ENCODE data around the gene ASB18. TPM values are rescaled to one million over a fixed set of nuclear protein-coding genes. Genes with fewer than 3 reads are reported as not detected.

ASB18 gene
- total and polyA plus RNA-seq, 2 of the 13 experiments (the other 11 are each of a cell fraction or from before 2014, with no cell fraction given): not detected

- TF ChIP-seq LBX2 (CRISPR knock-in tag; IDR thresholded peaks at IDR 0.05; ENCODE audit: borderline replicate concordance) (no peak), THAP11 (CRISPR knock-in tag; IDR thresholded peaks at IDR 0.05) (0 out of 2 replicates have a peak, but pooled peaks have one; percentile 9), TMF1 (CRISPR knock-in tag; IDR thresholded peaks at IDR 0.05; ENCODE audit: low read depth) (no peak), HES4 (CRISPR knock-in tag; IDR thresholded peaks at IDR 0.05; ENCODE audit: borderline replicate concordance) (no peak), DNMT3B (CRISPR knock-in tag; conservative IDR thresholded peaks at IDR 0.05) (no peak), CTCF (CRISPR knock-in tag; IDR thresholded peaks at IDR 0.05) (peak; percentile 79), REPIN1 (CRISPR knock-in tag; IDR thresholded peaks at IDR 0.05; ENCODE audit: borderline replicate concordance, low read depth) (no peak), HDAC2 (CRISPR knock-in tag; IDR thresholded peaks at IDR 0.05) (no peak), RARA (CRISPR knock-in tag; IDR thresholded peaks at IDR 0.05) (no peak), HNRNPH1 (optimal IDR thresholded peaks at IDR 0.05; ENCODE audit: low read depth, low read length) (no peak), ZKSCAN5 (CRISPR knock-in tag; IDR thresholded peaks at IDR 0.05) (no peak), ZSCAN30 (CRISPR knock-in tag; IDR thresholded peaks at IDR 0.05) (no peak), RAD21 (CRISPR knock-in tag; IDR thresholded peaks at IDR 0.05) (0 out of 2 replicates have a peak, but pooled peaks have one; percentile 35), SMC3 (IDR thresholded peaks at IDR 0.05; ENCODE audit: low read length) (peak; percentile 83), ZSCAN12 (CRISPR knock-in tag; IDR thresholded peaks at IDR 0.05) (no peak), NFE2 (CRISPR knock-in tag; IDR thresholded peaks at IDR 0.05) (no peak), STAG1 (CRISPR knock-in tag; IDR thresholded peaks at IDR 0.05) (peak; percentile 90), ZNF792 (CRISPR knock-in tag; IDR thresholded peaks at IDR 0.05) (no peak), ZNF781 (CRISPR knock-in tag; IDR thresholded peaks at IDR 0.05; ENCODE audit: borderline replicate concordance, not compliant biosample characterization) (no peak), AKAP8 (CRISPR knock-in tag; IDR thresholded peaks at IDR 0.05) (no peak), ERF (CRISPR knock-in tag; IDR thresholded peaks at IDR 0.05) (no peak), ZNF414 (CRISPR knock-in tag; IDR thresholded peaks at IDR 0.05) (no peak), ZNF629 (CRISPR knock-in tag; conservative IDR thresholded peaks at IDR 0.05) (no peak), ZNF530 (CRISPR knock-in tag; IDR thresholded peaks at IDR 0.05; ENCODE audit: low read depth) (no peak), MBNL3 (CRISPR knock-in tag; conservative IDR thresholded peaks at IDR 0.05) (no peak), HDAC6 (IDR thresholded peaks at IDR 0.05; ENCODE audit: low read depth, low read length) (no peak), SMARCC2 (IDR thresholded peaks at IDR 0.05) (no peak), SAFB2 (CRISPR knock-in tag; IDR thresholded peaks at IDR 0.05; ENCODE audit: borderline replicate concordance, low read depth) (no peak)
Measured at GRCh38 chr2:236180831-236181453, 83.3 kb downstream of the ASB18 start (continued).
